ENCODE measurements around the gene SELENON. TPM values are rescaled to one million over a fixed set of nuclear protein-coding genes. Genes with fewer than 3 reads are reported as not detected.

The SELENON gene
- polyA plus RNA-seq, result 10 to 100 TPM in 2 of 4 donors, 1 to 10 TPM in 2; 4.7 to 52.9 (median 22.2) TPM
- long read RNA-seq, donor 1, result 0 reads
- long read RNA-seq, donor 2, full-length matches to known transcripts, result 4 of 4 reads
- long read RNA-seq, donor 2, partial matches to known transcripts, result 0 of 4 reads
- long read RNA-seq, donor 2, other reads (novel, unspliced or antisense), result 0 of 4 reads
- long read RNA-seq, donor 3, full-length matches to known transcripts, result 6 of 6 reads
- long read RNA-seq, donor 3, partial matches to known transcripts, result 0 of 6 reads
- long read RNA-seq, donor 3, other reads (novel, unspliced or antisense), result 0 of 6 reads
- long read RNA-seq, donor 4, result 0 reads
- long read RNA-seq, donor 5, full-length matches to known transcripts, result 3 of 3 reads
- long read RNA-seq, donor 5, partial matches to known transcripts, result 0 of 3 reads
- long read RNA-seq, donor 5, other reads (novel, unspliced or antisense), result 0 of 3 reads
- long read RNA-seq, donor 6, full-length matches to known transcripts, result 8 of 8 reads
- long read RNA-seq, donor 6, partial matches to known transcripts, result 0 of 8 reads
- long read RNA-seq, donor 6, other reads (novel, unspliced or antisense), result 0 of 8 reads
- long read RNA-seq, donor 7, result 0 reads
- long read RNA-seq, donor 8, full-length matches to known transcripts, result 1 of 1 reads
- long read RNA-seq, donor 8, partial matches to known transcripts, result 0 of 1 reads
- long read RNA-seq, donor 8, other reads (novel, unspliced or antisense), result 0 of 1 reads
- long read RNA-seq, donor 9, full-length matches to known transcripts, result 2 of 2 reads
- long read RNA-seq, donor 9, partial matches to known transcripts, result 0 of 2 reads
- long read RNA-seq, donor 9, other reads (novel, unspliced or antisense), result 0 of 2 reads
- long read RNA-seq, donor 10, full-length matches to known transcripts, result 6 of 6 reads
- long read RNA-seq, donor 10, partial matches to known transcripts, result 0 of 6 reads
- long read RNA-seq, donor 10, other reads (novel, unspliced or antisense), result 0 of 6 reads

- peak; percentile 33 to 71 for DNase-seq
- H3K36me3 ChIP-seq (ENCODE audit: control insufficient read depth in 3 of 3, insufficient read depth in 2 of 3, low read depth in 1 of 3, low read length in 3 of 3), result peaks cover 0 to 19% (median 0%) of the 10 kb centered on the region in 3 donors
- no peak for FAIRE-seq
- peaks cover 2 to 43% (median 5%) of the 10 kb centered on the region in 3 donors for H3K4me1 ChIP-seq (ENCODE audit: control insufficient read depth in 3 of 3, insufficient read depth in 2 of 3, low read depth in 1 of 3, low read length in 2 of 3)
- H3K27me3 ChIP-seq (ENCODE audit: control insufficient read depth in 3 of 3, insufficient read depth in 3 of 3, low read length in 3 of 3), result no peaks in the 10 kb centered on the region
- 0 to 3% (median 1%) methylated on average over 19 to 91 of the region's 91 CpGs for WGBS, 3 donors
- peak within 1 kb of the TSS; percentile 37 to 75 (median 55) for H3K27ac ChIP-seq (ENCODE audit: low read depth in 1 of 3, low read length in 2 of 3)
- H3K4me3 ChIP-seq (ENCODE audit: low read depth in 1 of 3, low read length in 3 of 3), result peak within 1 kb of the TSS; percentile 62 to 76 (median 64)
- no peaks in the 10 kb centered on the region for H3K9me3 ChIP-seq (ENCODE audit: control insufficient read depth in 2 of 2, insufficient read depth in 1 of 2, low read depth in 1 of 2, low read length in 1 of 2)
These were observed at the start of gene SELENON for GRCh38 chr1:25799935-25800702. TSS of gene SELENON (plus strand) at chr1:25800193. CDS start at chr1:25800231, 38 bp downstream.

GRCh38 chr1:25750923-25751605 is 48.9 kb upstream of the SELENON start:
- H3K36me3 ChIP-seq (ENCODE audit: control insufficient read depth in 3 of 3, insufficient read depth in 2 of 3, low read depth in 1 of 3, low read length in 3 of 3), result peaks cover 0 to 15% (median 0%) of the 10 kb centered on the region in 3 donors
- no peak overlapping the region for H3K27ac ChIP-seq (ENCODE audit: low read depth in 1 of 3, low read length in 2 of 3)
- no peaks in the 10 kb centered on the region for H3K27me3 ChIP-seq (ENCODE audit: control insufficient read depth in 3 of 3, insufficient read depth in 3 of 3, low read length in 3 of 3)
- H3K4me3 ChIP-seq (ENCODE audit: low read depth in 1 of 3, low read length in 3 of 3), result no peak overlapping the region
- WGBS, 3 donors, result 75 to 80% (median 75%) methylated on average over 5 to 6 of the region's 6 CpGs
- FAIRE-seq (no peak), DNase-seq (no peak)
- no peaks in the 10 kb centered on the region for H3K4me1 ChIP-seq (ENCODE audit: control insufficient read depth in 3 of 3, insufficient read depth in 2 of 3, low read depth in 1 of 3, low read length in 2 of 3)
- no peaks in the 10 kb centered on the region for H3K9me3 ChIP-seq (ENCODE audit: control insufficient read depth in 2 of 2, insufficient read depth in 1 of 2, low read depth in 1 of 2, low read length in 1 of 2)

- no peak for DNase-seq
- WGBS, 3 donors, result 66 to 84% (median 81%) methylated on average over 17 of the region's 17 CpGs
These were observed 45.4 kb upstream of the SELENON start for GRCh38 chr1:25754470-25755181.

GRCh38 chr1:25755475-25756125 is 44.4 kb upstream of the SELENON start:
- Histone ChIP-seq H3K27ac (ENCODE audit: low read depth in 1 of 3, low read length in 2 of 3) (no peak overlapping the region), H3K36me3 (ENCODE audit: control insufficient read depth in 3 of 3, insufficient read depth in 2 of 3, low read depth in 1 of 3, low read length in 3 of 3) (peaks cover 0 to 9% (median 0%) of the 10 kb centered on the region in 3 donors), H3K4me3 (ENCODE audit: low read depth in 1 of 3, low read length in 3 of 3) (no peak overlapping the region), H3K4me1 (ENCODE audit: control insufficient read depth in 3 of 3, insufficient read depth in 2 of 3, low read depth in 1 of 3, low read length in 2 of 3) (no peaks in the 10 kb centered on the region), H3K9me3 (ENCODE audit: control insufficient read depth in 2 of 2, insufficient read depth in 1 of 2, low read depth in 1 of 2, low read length in 1 of 2) (no peaks in the 10 kb centered on the region), H3K27me3 (ENCODE audit: control insufficient read depth in 3 of 3, insufficient read depth in 3 of 3, low read length in 3 of 3) (peaks cover 0 to 7% (median 0%) of the 10 kb centered on the region in 3 donors)
- WGBS, 3 donors, result 87 to 90% (median 88%) methylated on average over 7 of the region's 7 CpGs
- DNase-seq, result no peak
- FAIRE-seq, result no peak

More at GRCh38 chr1:25754470-25755181, 45.4 kb upstream of the SELENON start:
- H3K4me3 ChIP-seq (ENCODE audit: low read depth in 1 of 3, low read length in 3 of 3), result no peak overlapping the region
- peaks cover 0 to 7% (median 0%) of the 10 kb centered on the region in 3 donors for H3K27me3 ChIP-seq (ENCODE audit: control insufficient read depth in 3 of 3, insufficient read depth in 3 of 3, low read length in 3 of 3)
- peaks cover 0 to 12% (median 0%) of the 10 kb centered on the region in 3 donors for H3K36me3 ChIP-seq (ENCODE audit: control insufficient read depth in 3 of 3, insufficient read depth in 2 of 3, low read depth in 1 of 3, low read length in 3 of 3)
- no peaks in the 10 kb centered on the region for H3K4me1 ChIP-seq (ENCODE audit: control insufficient read depth in 3 of 3, insufficient read depth in 2 of 3, low read depth in 1 of 3, low read length in 2 of 3)
- no peaks in the 10 kb centered on the region for H3K9me3 ChIP-seq (ENCODE audit: control insufficient read depth in 2 of 2, insufficient read depth in 1 of 2, low read depth in 1 of 2, low read length in 1 of 2)
- no peak overlapping the region for H3K27ac ChIP-seq (ENCODE audit: low read depth in 1 of 3, low read length in 2 of 3)
- FAIRE-seq, result no peak

- WGBS, 3 donors, result 66 to 88% (median 78%) methylated on average over 3 of the region's 3 CpGs
- Histone ChIP-seq H3K27ac (ENCODE audit: low read depth in 1 of 3, low read length in 2 of 3) (no peak overlapping the region), H3K4me3 (ENCODE audit: low read depth in 1 of 3, low read length in 3 of 3) (no peak overlapping the region), H3K36me3 (ENCODE audit: control insufficient read depth in 3 of 3, insufficient read depth in 2 of 3, low read depth in 1 of 3, low read length in 3 of 3) (peaks cover 0 to 9% (median 0%) of the 10 kb centered on the region in 3 donors), H3K9me3 (ENCODE audit: control insufficient read depth in 2 of 2, insufficient read depth in 1 of 2, low read depth in 1 of 2, low read length in 1 of 2) (no peaks in the 10 kb centered on the region), H3K4me1 (ENCODE audit: control insufficient read depth in 3 of 3, insufficient read depth in 2 of 3, low read depth in 1 of 3, low read length in 2 of 3) (no peaks in the 10 kb centered on the region), H3K27me3 (ENCODE audit: control insufficient read depth in 3 of 3, insufficient read depth in 3 of 3, low read length in 3 of 3) (peaks cover 0 to 7% (median 0%) of the 10 kb centered on the region in 3 donors)
- no peak for DNase-seq
- no peak for FAIRE-seq
These were observed 43.8 kb upstream of the SELENON start for GRCh38 chr1:25756215-25756614.

- H3K36me3 ChIP-seq (ENCODE audit: control insufficient read depth in 3 of 3, insufficient read depth in 2 of 3, low read depth in 1 of 3, low read length in 3 of 3), result peaks cover 0 to 9% (median 0%) of the 10 kb centered on the region in 3 donors
- H3K4me3 ChIP-seq (ENCODE audit: low read depth in 1 of 3, low read length in 3 of 3), result no peak overlapping the region
- no peak overlapping the region for H3K27ac ChIP-seq (ENCODE audit: low read depth in 1 of 3, low read length in 2 of 3)
- no peak for FAIRE-seq
- H3K9me3 ChIP-seq (ENCODE audit: control insufficient read depth in 2 of 2, insufficient read depth in 1 of 2, low read depth in 1 of 2, low read length in 1 of 2), result no peaks in the 10 kb centered on the region
- WGBS, 3 donors, result 75 to 87% (median 77%) methylated on average over 11 to 12 of the region's 12 CpGs
- no peaks in the 10 kb centered on the region for H3K4me1 ChIP-seq (ENCODE audit: control insufficient read depth in 3 of 3, insufficient read depth in 2 of 3, low read depth in 1 of 3, low read length in 2 of 3)
- DNase-seq, result no peak
- H3K27me3 ChIP-seq (ENCODE audit: control insufficient read depth in 3 of 3, insufficient read depth in 3 of 3, low read length in 3 of 3), result peaks cover 0 to 7% (median 0%) of the 10 kb centered on the region in 3 donors
These were observed 42.7 kb upstream of the SELENON start for GRCh38 chr1:25757151-25757845.

Measured in small intestine (tissue), 16 donors.